ENCODE measurements around the gene KLHL1.

GRCh38 chr13:69948016-69948415, 160.2 kb downstream of the KLHL1 start:
- TF ChIP-seq CTCF (IDR thresholded peaks at IDR 0.05; ENCODE audit: low read depth, low read length, missing input control) (no peak), REST (IDR thresholded peaks at IDR 0.05) (no peak), MAX (IDR thresholded peaks at IDR 0.05) (no peak), TAF1 (conservative IDR thresholded peaks at IDR 0.05) (no peak), RAD21 (IDR thresholded peaks at IDR 0.05) (no peak), ZBTB33 (IDR thresholded peaks at IDR 0.05) (no peak), SP1 (IDR thresholded peaks at IDR 0.05) (no peak), EGR1 (IDR thresholded peaks at IDR 0.05; ENCODE audit: low read depth in 2 of 2) (no peak), GABPA (IDR thresholded peaks at IDR 0.05 in 1 of 2, conservative IDR thresholded peaks at IDR 0.05 in 1 of 2) (no peak), JUND (IDR thresholded peaks at IDR 0.05) (no peak), NR2F2 (IDR thresholded peaks at IDR 0.05) (no peak), YY1 (IDR thresholded peaks at IDR 0.05) (no peak), HNF4G (IDR thresholded peaks at IDR 0.05) (no peak)

Measured in liver (tissue), 3 donors.